GM18508 (cell line): ENCODE data around the gene GNRH2.
"Not testable (repeated sequence)": the region's sequence is repeated elsewhere in the genome, so short reads cannot be mapped to it uniquely, and the experiment has no call there.

Source experiments
- ATAC-seq: cut with Tn5 transposase; IDR thresholded peaks from one replicate; pipeline ENCODE4 v1.9.1; 2021; ENCODE audit warnings: moderate number of reproducible peaks; ENCODE audit not compliant: insufficient read depth, unreplicated experiment

GNRH2 gene

GRCh38 chr20:3071610-3072529 is 28.4 kb downstream of the GNRH2 start, which contains the start of gene OXT:
OXT (plus strand) TSS chr20:3071620; CDS start chr20:3071656, 36 bp downstream.
- no peak for ATAC-seq

GRCh38 chr20:3072530-3073250 is 29.3 kb downstream of the GNRH2 start:
- ATAC-seq: no peak

GRCh38 chr20:3073251-3073643 is 29.8 kb downstream of the GNRH2 start:
- not testable (repeated sequence) for ATAC-seq

- no peak for ATAC-seq
Measured at GRCh38 chr20:3074812-3075211, 31.4 kb downstream of the GNRH2 start.

GRCh38 chr20:3075315-3075714 is 31.9 kb downstream of the GNRH2 start:
- ATAC-seq: not testable (repeated sequence)

GRCh38 chr20:3077618-3078134 is 34.3 kb downstream of the GNRH2 start:
- ATAC-seq: no peak

- ATAC-seq: no peak
Measured at GRCh38 chr20:3080939-3081388, 37.5 kb downstream of the GNRH2 start.

- ATAC-seq: no peak
Measured at GRCh38 chr20:3081641-3082040, 38.2 kb downstream of the GNRH2 start.

GRCh38 chr20:3082306-3082951 is 39.0 kb downstream of the GNRH2 start:
- no peak for ATAC-seq

- ATAC-seq: no peak
Measured at GRCh38 chr20:3082955-3083952, 39.8 kb downstream of the GNRH2 start.

GRCh38 chr20:3084283-3084985 is 41.0 kb downstream of the GNRH2 start, which contains the start of gene AVP:
AVP (minus strand) TSS chr20:3084724; CDS start chr20:3084674, 50 bp downstream.
- no peak for ATAC-seq

GRCh38 chr20:3084986-3085360 is 41.6 kb downstream of the GNRH2 start:
- no peak for ATAC-seq

GRCh38 chr20:3085571-3086072 is 42.2 kb downstream of the GNRH2 start:
- ATAC-seq: no peak

- no peak for ATAC-seq
Measured at GRCh38 chr20:3088031-3088430, 44.6 kb downstream of the GNRH2 start.

- no peak for ATAC-seq
Measured at GRCh38 chr20:3090565-3090964, 47.1 kb downstream of the GNRH2 start.

GRCh38 chr20:3092611-3093379 is 49.4 kb downstream of the GNRH2 start:
- no peak for ATAC-seq

GRCh38 chr20:3093861-3094361 is 50.5 kb downstream of the GNRH2 start:
- ATAC-seq: no peak
